ENCODE measurements around the gene INO80B.

The INO80B gene

DNA sequence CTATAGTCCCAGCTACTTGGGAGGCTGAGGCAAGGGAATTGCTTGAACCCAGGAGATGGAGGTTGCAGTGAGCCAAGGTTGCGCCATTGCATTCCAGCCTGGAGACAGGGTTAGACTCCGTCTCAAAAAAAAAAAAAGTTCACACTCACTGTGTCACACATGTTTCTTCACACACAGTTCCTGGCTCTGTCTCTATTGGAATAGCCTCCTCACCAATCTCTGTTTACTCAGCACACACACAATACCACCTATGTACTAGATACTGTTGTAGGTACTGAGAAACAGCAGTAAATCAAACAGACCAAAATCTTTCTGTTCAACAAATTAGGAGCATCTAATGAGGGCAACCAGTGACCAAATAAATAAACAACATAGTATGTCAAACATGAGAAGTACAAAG lies 31.3 kb downstream of the INO80B start:
- TF ChIP-seq POLR2AphosphoS5 (IDR thresholded peaks at IDR 0.05; ENCODE audit: low read depth, low read length) = no peak
- TF ChIP-seq, protein P1, sequence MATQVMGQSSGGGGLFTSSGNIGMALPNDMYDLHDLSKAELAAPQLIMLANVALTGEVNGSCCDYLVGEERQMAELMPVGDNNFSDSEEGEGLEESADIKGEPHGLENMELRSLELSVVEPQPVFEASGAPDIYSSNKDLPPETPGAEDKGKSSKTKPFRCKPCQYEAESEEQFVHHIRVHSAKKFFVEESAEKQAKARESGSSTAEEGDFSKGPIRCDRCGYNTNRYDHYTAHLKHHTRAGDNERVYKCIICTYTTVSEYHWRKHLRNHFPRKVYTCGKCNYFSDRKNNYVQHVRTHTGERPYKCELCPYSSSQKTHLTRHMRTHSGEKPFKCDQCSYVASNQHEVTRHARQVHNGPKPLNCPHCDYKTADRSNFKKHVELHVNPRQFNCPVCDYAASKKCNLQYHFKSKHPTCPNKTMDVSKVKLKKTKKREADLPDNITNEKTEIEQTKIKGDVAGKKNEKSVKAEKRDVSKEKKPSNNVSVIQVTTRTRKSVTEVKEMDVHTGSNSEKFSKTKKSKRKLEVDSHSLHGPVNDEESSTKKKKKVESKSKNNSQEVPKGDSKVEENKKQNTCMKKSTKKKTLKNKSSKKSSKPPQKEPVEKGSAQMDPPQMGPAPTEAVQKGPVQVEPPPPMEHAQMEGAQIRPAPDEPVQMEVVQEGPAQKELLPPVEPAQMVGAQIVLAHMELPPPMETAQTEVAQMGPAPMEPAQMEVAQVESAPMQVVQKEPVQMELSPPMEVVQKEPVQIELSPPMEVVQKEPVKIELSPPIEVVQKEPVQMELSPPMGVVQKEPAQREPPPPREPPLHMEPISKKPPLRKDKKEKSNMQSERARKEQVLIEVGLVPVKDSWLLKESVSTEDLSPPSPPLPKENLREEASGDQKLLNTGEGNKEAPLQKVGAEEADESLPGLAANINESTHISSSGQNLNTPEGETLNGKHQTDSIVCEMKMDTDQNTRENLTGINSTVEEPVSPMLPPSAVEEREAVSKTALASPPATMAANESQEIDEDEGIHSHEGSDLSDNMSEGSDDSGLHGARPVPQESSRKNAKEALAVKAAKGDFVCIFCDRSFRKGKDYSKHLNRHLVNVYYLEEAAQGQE (IDR thresholded peaks at IDR 0.05; ENCODE audit: insufficient read depth in 1 of 2, low read depth in 2 of 2, low read length in 2 of 2) = no peak
- TF ChIP-seq SIN3A (IDR thresholded peaks at IDR 0.05; ENCODE audit: borderline replicate concordance, insufficient read depth, low read length) = no peak
- no peak for TF ChIP-seq TAF1 (IDR thresholded peaks at IDR 0.05; ENCODE audit: borderline replicate concordance, insufficient read depth, low read length)
- no peak for TF ChIP-seq FOXP2 (optimal IDR thresholded peaks at IDR 0.05; ENCODE audit: borderline replicate concordance, extremely low read depth, extremely low read length, insufficient read depth)

DNA sequence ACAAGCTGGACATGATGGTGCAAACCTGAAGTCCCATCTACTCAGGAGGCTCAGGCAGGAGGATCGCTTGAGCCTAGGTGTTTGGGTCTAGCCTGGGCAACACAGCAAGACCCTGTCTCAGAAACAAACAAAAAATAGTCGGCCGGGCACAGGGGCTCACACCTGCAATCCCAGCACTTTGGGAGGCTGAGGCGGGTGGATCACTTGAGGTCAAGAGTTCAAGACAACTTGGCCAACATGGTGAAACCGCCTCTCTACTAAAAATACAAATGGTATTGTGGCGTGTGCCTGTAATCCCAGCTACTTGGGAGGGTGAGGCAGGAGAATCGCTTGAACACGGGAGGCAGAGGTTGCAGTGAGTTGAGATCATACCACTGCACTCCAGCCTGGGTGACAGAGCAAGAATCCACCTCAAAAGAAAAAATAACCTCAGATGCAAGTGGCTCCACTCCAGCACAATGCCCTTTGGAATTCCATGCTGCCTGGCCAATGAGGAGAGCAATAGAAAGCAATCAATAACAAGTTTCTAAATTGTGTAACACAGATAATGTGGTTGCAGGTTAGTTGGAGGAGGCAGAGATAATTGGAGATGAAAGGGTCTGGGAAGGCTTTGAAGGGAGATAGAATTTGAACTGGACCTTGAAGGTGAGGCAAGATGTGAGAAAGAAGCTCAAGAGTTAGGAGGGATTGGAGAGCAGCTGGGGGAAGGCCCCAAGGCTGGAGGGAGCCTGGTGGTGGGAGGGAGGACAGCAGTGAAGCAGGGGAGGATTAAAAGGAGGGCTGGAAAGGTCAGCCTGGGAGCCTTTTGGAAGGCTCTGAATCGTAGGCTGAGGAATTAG lies 34.0 kb downstream of the INO80B start:
- TF ChIP-seq FOXP2 (optimal IDR thresholded peaks at IDR 0.05; ENCODE audit: borderline replicate concordance, extremely low read depth, extremely low read length, insufficient read depth) = no peak
- no peak for TF ChIP-seq TAF1 (IDR thresholded peaks at IDR 0.05; ENCODE audit: borderline replicate concordance, insufficient read depth, low read length)
- TF ChIP-seq SIN3A (IDR thresholded peaks at IDR 0.05; ENCODE audit: borderline replicate concordance, insufficient read depth, low read length) = no peak
- no peak for TF ChIP-seq POLR2AphosphoS5 (IDR thresholded peaks at IDR 0.05; ENCODE audit: low read depth, low read length)
- TF ChIP-seq, protein P1 (IDR thresholded peaks at IDR 0.05; ENCODE audit: insufficient read depth in 1 of 2, low read depth in 2 of 2, low read length in 2 of 2) = no peak

DNA sequence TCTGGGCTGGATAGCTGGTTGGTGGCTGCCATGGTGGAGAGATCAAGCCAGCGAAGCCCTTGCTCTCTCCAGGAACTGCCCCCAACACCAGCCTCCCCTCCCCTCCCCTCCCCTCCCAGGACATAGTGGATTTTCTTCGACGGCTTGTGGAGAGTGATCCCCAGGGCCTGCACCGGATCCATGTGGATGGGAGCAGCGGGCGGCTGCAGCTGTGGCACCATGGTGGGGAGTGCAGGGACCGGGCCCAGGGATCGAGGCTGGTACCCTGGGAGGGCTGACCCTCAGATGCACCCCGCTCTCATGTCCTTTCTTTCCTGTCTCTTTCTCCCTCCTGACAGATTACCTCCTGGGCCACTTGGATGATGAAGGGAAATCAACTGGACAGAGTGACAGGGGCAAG lies 35.0 kb downstream of the INO80B start:
- TF ChIP-seq FOXP2 (optimal IDR thresholded peaks at IDR 0.05; ENCODE audit: borderline replicate concordance, extremely low read depth, extremely low read length, insufficient read depth) (no peak), SIN3A (IDR thresholded peaks at IDR 0.05; ENCODE audit: borderline replicate concordance, insufficient read depth, low read length) (no peak), POLR2AphosphoS5 (IDR thresholded peaks at IDR 0.05; ENCODE audit: low read depth, low read length) (no peak), TAF1 (IDR thresholded peaks at IDR 0.05; ENCODE audit: borderline replicate concordance, insufficient read depth, low read length) (no peak)
- TF ChIP-seq, protein P1 (IDR thresholded peaks at IDR 0.05; ENCODE audit: insufficient read depth in 1 of 2, low read depth in 2 of 2, low read length in 2 of 2) = no peak

DNA sequence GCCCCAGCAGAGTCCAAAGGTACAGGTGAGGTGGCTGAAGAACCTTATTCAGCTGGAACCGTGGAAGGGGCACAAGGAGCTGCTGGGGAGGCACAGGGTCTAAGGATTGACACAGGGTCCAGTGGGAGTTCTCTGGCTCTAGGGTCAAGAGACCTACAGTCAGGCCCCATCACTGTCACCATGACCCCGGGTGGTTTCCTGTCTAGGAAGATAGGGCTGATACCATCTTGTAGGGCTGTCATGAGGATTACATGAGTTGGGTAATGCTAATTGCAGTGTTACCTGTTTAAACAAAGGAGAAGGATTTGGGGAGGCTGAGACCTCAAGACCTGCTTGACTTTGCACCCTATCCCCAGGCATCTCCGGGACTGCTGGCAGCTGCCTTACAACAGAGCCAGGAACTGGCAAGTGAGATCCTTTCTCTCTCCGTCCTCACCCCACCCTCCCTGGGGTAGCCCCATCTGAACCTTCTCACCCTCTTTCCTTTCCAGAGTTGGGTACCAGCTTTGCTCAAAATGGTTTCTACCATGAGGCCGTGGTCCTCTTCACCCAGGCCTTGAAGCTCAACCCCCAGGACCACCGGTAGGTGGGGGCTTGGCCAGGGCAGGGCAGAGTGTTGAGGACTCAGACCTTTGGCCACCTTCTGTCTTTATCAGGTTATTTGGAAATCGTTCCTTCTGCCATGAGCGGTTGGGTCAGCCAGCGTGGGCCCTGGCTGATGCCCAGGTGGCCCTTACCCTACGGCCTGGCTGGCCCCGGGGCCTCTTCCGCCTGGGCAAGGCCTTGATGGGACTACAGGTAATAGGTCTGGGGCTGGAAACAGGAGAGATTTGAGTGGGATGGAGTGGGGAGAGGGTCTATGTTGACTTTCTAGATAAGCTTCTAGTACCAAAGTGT lies 37.0 kb downstream of the INO80B start:
- TF ChIP-seq, protein P1 (IDR thresholded peaks at IDR 0.05; ENCODE audit: insufficient read depth in 1 of 2, low read depth in 2 of 2, low read length in 2 of 2) = no peak
- TF ChIP-seq FOXP2 (optimal IDR thresholded peaks at IDR 0.05; ENCODE audit: borderline replicate concordance, extremely low read depth, extremely low read length, insufficient read depth) (no peak), POLR2AphosphoS5 (IDR thresholded peaks at IDR 0.05; ENCODE audit: low read depth, low read length) (no peak), TAF1 (IDR thresholded peaks at IDR 0.05; ENCODE audit: borderline replicate concordance, insufficient read depth, low read length) (no peak), SIN3A (IDR thresholded peaks at IDR 0.05; ENCODE audit: borderline replicate concordance, insufficient read depth, low read length) (no peak)

Data from PFSK-1 (cell line).